HEK293 (cell line): ENCODE data around the gene INSL3.

Experiments
- GLIS1 ChIP-seq: fragments of 450-650 bp; formaldehyde crosslinking; IDR thresholded peaks from 2 replicates; pipeline ENCODE4 v1.5.1; 2016; ENCODE audit warnings: missing biosample characterization, missing genetic modification characterization
- GLIS2 ChIP-seq: fragments of 450-650 bp; formaldehyde crosslinking; IDR thresholded peaks from 2 replicates; pipeline ENCODE4 v1.5.1; 2016; ENCODE audit warnings: missing biosample characterization, missing genetic modification characterization
- HOXC10 ChIP-seq: sonication (generic); formaldehyde crosslinking; IDR thresholded peaks from 2 replicates; pipeline ENCODE4 v1.8.1; 2023; ENCODE audit warnings: mild to moderate bottlenecking, missing genetic modification reagents
- KLF1 ChIP-seq: fragments of 450-650 bp; formaldehyde crosslinking; IDR thresholded peaks from 2 replicates; pipeline ENCODE4 v1.5.1; 2016; ENCODE audit warnings: missing biosample characterization, missing genetic modification characterization
- KLF7 ChIP-seq: fragments of 450-650 bp; formaldehyde crosslinking; IDR thresholded peaks from 2 replicates; pipeline ENCODE4 v1.5.1; 2016; ENCODE audit warnings: missing biosample characterization, missing genetic modification characterization, borderline replicate concordance
- OSR2 ChIP-seq: fragments of 450-650 bp; formaldehyde crosslinking; IDR thresholded peaks from 2 replicates; pipeline ENCODE4 v1.5.1; 2016; ENCODE audit warnings: missing biosample characterization, missing genetic modification characterization
- ZFHX2 ChIP-seq: fragments of 450-650 bp; formaldehyde crosslinking; conservative IDR thresholded peaks from 2 replicates; pipeline ENCODE4 v1.5.1; 2016; ENCODE audit warnings: missing biosample characterization, missing genetic modification characterization
- ZNF2 ChIP-seq: fragments of 450-650 bp; formaldehyde crosslinking; IDR thresholded peaks from 2 replicates; pipeline ENCODE4 v1.5.1; 2016; ENCODE audit warnings: missing biosample characterization, missing genetic modification characterization
- ZNF223 ChIP-seq: fragments of 450-650 bp; formaldehyde crosslinking; IDR thresholded peaks from 2 replicates; pipeline ENCODE4 v1.5.1; 2016; ENCODE audit warnings: missing biosample characterization, missing genetic modification characterization
- ZNF266 ChIP-seq: fragments of 450-650 bp; formaldehyde crosslinking; IDR thresholded peaks from 2 replicates; pipeline ENCODE4 v1.5.1; 2016; ENCODE audit warnings: missing biosample characterization, missing genetic modification characterization, low read depth
- ZNF341 ChIP-seq: fragments of 450-650 bp; formaldehyde crosslinking; IDR thresholded peaks from 2 replicates; pipeline ENCODE4; 2016; ENCODE audit warnings: low read depth, missing biosample characterization, missing genetic modification characterization
- ZNF354C ChIP-seq: fragments of 450-650 bp; formaldehyde crosslinking; IDR thresholded peaks from 2 replicates; pipeline ENCODE4 v1.5.1; 2016; ENCODE audit warnings: missing biosample characterization, missing genetic modification characterization, low read depth, borderline replicate concordance
- ZNF510 ChIP-seq: fragments of 450-650 bp; formaldehyde crosslinking; IDR thresholded peaks from 2 replicates; pipeline ENCODE4 v1.5.1; 2018; ENCODE audit warnings: mild to moderate bottlenecking, missing genetic modification characterization, missing biosample characterization; ENCODE audit not compliant: insufficient replicate concordance
- ZNF549 ChIP-seq: fragments of 450-650 bp; IDR thresholded peaks from 2 replicates; pipeline ENCODE4 v1.5.1; 2018; ENCODE audit warnings: missing biosample characterization, missing genetic modification characterization, mild to moderate bottlenecking, inconsistent platforms, moderate library complexity
- ZNF658 ChIP-seq: fragments of 450-650 bp; formaldehyde crosslinking; IDR thresholded peaks from 2 replicates; pipeline ENCODE4; 2016; ENCODE audit warnings: missing biosample characterization, missing genetic modification characterization
- ZNF837 ChIP-seq: fragments of 450-650 bp; formaldehyde crosslinking; IDR thresholded peaks from 2 replicates; pipeline ENCODE4 v1.5.1; 2016; ENCODE audit warnings: missing biosample characterization, missing genetic modification characterization
- TF ChIP-seq, protein P1 (sequence below): fragments of 450-650 bp; formaldehyde crosslinking; IDR thresholded peaks from 2 replicates; pipeline ENCODE4 v1.5.1; 2016; ENCODE audit warnings: missing biosample characterization, missing genetic modification characterization
- TF ChIP-seq, protein P2 (sequence below): fragments of 450-650 bp; formaldehyde crosslinking; IDR thresholded peaks from 2 replicates; pipeline ENCODE4 v1.5.1; 2016; ENCODE audit warnings: missing biosample characterization, missing genetic modification characterization
- TF ChIP-seq, protein P3 (sequence below): fragments of 450-650 bp; formaldehyde crosslinking; optimal IDR thresholded peaks from 2 replicates; pipeline ENCODE3; 2016; ENCODE audit warnings: missing biosample characterization, mild to moderate bottlenecking, missing genetic modification characterization
- TF ChIP-seq, protein P4 (sequence below): fragments of 450-650 bp; formaldehyde crosslinking; IDR thresholded peaks from 2 replicates; pipeline ENCODE4 v1.5.1; 2016; ENCODE audit warnings: missing biosample characterization, missing genetic modification characterization
- TF ChIP-seq, protein P5 (sequence below): fragments of 450-650 bp; formaldehyde crosslinking; IDR thresholded peaks from 2 replicates; pipeline ENCODE4 v1.5.1; 2017; ENCODE audit warnings: missing biosample characterization, missing genetic modification characterization
- TF ChIP-seq, protein P6 (sequence below): fragments of 450-650 bp; formaldehyde crosslinking; IDR thresholded peaks from 2 replicates; pipeline ENCODE4 v1.5.1; 2016; ENCODE audit warnings: missing biosample characterization, missing genetic modification characterization
- TF ChIP-seq, protein P7 (sequence below): fragments of 450-650 bp; formaldehyde crosslinking; IDR thresholded peaks from 2 replicates; pipeline ENCODE4 v1.5.1; 2017; ENCODE audit warnings: missing biosample characterization, missing genetic modification characterization
- TF ChIP-seq, protein P8 (sequence below): fragments of 450-650 bp; formaldehyde crosslinking; IDR thresholded peaks from 2 replicates; pipeline ENCODE4 v1.5.1; 2016; ENCODE audit warnings: missing biosample characterization, missing genetic modification characterization

Gene INSL3

DNA sequence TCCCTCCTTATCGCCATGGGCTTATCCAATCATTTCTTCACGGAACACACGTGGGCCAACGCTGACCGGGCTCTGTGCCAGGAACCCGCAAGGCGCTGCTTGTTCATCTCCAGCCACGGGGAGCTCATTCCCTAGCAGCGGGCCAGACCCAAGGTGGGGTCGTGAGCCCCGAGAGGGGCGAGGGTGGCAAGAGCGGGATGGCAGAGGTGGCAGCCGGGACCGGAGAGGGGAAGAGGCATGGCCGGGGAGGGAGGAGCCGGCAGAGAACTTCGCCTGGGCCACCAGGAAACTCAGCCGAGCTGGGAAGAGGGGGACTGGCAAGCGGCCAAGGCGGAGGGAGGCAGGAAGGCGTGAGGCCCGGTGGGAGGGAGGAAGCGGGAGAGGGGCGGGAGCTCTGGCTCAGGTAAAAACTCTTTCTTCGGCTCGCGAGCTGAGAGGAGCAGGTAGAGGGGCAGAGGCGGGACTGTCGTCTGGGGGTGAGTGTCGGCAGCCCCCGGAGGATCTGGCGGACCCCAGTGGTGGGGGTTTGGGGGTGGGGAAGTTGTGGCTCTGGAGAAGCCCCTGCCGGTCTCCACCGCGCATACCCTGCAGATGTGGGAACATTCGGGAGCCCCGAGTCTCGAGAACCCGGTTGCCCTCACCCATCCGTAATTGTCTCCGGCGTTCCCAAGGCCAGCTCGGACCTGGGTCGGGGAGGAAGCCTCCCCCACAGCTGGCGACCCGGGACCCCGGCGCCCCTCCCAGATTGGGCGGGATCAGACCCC, 26.4 kb downstream of the INSL3 start, which contains the start of gene B3GNT3 (continued):
- TF ChIP-seq, protein P1, sequence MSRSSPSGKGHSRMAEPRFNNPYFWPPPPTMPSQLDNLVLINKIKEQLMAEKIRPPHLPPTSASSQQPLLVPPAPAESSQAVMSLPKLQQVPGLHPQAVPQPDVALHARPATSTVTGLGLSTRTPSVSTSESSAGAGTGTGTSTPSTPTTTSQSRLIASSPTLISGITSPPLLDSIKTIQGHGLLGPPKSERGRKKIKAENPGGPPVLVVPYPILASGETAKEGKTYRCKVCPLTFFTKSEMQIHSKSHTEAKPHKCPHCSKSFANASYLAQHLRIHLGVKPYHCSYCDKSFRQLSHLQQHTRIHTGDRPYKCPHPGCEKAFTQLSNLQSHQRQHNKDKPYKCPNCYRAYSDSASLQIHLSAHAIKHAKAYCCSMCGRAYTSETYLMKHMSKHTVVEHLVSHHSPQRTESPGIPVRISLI (tag by site-specific recombination) = no peak
- TF ChIP-seq ZNF266 (no peak), ZNF549 (tag by site-specific recombination) (no peak), KLF1 (tag by site-specific recombination) (peak; percentile 62), ZNF510 (no peak), KLF7 (tag by site-specific recombination) (no peak), GLIS2 (tag by site-specific recombination) (peak; percentile 73), ZNF223 (tag by site-specific recombination) (peak; percentile 97), HOXC10 (CRISPR knock-in tag) (no peak), ZNF837 (no peak), ZNF2 (peak; percentile 27; the same call in 1 of the 2 replicates), GLIS1 (peak; percentile 80), OSR2 (no peak), ZNF658 (tag by site-specific recombination) (no peak), ZNF341 (tag by site-specific recombination) (peak; percentile 50; the same call in 1 of the 2 replicates), ZNF354C (tag by site-specific recombination) (no peak), ZFHX2 (tag by site-specific recombination) (peak; percentile 73)
- TF ChIP-seq, protein P2, sequence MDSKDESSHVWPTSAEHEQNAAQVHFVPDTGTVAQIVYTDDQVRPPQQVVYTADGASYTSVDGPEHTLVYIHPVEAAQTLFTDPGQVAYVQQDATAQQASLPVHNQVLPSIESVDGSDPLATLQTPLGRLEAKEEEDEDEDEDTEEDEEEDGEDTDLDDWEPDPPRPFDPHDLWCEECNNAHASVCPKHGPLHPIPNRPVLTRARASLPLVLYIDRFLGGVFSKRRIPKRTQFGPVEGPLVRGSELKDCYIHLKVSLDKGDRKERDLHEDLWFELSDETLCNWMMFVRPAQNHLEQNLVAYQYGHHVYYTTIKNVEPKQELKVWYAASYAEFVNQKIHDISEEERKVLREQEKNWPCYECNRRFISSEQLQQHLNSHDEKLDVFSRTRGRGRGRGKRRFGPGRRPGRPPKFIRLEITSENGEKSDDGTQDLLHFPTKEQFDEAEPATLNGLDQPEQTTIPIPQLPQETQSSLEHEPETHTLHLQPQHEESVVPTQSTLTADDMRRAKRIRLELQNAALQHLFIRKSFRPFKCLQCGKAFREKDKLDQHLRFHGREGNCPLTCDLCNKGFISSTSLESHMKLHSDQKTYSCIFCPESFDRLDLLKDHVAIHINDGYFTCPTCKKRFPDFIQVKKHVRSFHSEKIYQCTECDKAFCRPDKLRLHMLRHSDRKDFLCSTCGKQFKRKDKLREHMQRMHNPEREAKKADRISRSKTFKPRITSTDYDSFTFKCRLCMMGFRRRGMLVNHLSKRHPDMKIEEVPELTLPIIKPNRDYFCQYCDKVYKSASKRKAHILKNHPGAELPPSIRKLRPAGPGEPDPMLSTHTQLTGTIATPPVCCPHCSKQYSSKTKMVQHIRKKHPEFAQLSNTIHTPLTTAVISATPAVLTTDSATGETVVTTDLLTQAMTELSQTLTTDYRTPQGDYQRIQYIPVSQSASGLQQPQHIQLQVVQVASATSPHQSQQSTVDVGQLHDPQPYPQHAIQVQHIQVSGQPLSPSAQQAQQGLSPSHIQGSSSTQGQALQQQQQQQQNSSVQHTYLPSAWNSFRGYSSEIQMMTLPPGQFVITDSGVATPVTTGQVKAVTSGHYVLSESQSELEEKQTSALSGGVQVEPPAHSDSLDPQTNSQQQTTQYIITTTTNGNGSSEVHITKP (tag by site-specific recombination) = no peak
- TF ChIP-seq, protein P3, sequence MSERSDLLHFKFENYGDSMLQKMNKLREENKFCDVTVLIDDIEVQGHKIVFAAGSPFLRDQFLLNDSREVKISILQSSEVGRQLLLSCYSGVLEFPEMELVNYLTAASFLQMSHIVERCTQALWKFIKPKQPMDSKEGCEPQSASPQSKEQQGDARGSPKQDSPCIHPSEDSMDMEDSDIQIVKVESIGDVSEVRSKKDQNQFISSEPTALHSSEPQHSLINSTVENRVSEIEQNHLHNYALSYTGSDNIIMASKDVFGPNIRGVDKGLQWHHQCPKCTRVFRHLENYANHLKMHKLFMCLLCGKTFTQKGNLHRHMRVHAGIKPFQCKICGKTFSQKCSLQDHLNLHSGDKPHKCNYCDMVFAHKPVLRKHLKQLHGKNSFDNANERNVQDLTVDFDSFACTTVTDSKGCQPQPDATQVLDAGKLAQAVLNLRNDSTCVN (tag by site-specific recombination) = peak; percentile 10
- TF ChIP-seq, protein P4, sequence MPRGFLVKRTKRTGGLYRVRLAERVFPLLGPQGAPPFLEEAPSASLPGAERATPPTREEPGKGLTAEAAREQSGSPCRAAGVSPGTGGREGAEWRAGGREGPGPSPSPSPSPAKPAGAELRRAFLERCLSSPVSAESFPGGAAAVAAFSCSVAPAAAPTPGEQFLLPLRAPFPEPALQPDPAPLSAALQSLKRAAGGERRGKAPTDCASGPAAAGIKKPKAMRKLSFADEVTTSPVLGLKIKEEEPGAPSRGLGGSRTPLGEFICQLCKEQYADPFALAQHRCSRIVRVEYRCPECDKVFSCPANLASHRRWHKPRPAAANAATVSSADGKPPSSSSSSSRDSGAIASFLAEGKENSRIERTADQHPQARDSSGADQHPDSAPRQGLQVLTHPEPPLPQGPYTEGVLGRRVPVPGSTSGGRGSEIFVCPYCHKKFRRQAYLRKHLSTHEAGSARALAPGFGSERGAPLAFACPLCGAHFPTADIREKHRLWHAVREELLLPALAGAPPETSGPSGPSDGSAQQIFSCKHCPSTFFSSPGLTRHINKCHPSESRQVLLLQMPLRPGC (tag by site-specific recombination) = no peak
- TF ChIP-seq, protein P5, sequence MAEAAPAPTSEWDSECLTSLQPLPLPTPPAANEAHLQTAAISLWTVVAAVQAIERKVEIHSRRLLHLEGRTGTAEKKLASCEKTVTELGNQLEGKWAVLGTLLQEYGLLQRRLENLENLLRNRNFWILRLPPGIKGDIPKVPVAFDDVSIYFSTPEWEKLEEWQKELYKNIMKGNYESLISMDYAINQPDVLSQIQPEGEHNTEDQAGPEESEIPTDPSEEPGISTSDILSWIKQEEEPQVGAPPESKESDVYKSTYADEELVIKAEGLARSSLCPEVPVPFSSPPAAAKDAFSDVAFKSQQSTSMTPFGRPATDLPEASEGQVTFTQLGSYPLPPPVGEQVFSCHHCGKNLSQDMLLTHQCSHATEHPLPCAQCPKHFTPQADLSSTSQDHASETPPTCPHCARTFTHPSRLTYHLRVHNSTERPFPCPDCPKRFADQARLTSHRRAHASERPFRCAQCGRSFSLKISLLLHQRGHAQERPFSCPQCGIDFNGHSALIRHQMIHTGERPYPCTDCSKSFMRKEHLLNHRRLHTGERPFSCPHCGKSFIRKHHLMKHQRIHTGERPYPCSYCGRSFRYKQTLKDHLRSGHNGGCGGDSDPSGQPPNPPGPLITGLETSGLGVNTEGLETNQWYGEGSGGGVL (tag by site-specific recombination) = peak; percentile 97
- TF ChIP-seq, protein P6, sequence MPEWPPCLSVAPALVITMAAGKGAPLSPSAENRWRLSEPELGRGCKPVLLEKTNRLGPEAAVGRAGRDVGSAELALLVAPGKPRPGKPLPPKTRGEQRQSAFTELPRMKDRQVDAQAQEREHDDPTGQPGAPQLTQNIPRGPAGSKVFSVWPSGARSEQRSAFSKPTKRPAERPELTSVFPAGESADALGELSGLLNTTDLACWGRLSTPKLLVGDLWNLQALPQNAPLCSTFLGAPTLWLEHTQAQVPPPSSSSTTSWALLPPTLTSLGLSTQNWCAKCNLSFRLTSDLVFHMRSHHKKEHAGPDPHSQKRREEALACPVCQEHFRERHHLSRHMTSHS (tag by site-specific recombination) = no peak
- TF ChIP-seq, protein P7, sequence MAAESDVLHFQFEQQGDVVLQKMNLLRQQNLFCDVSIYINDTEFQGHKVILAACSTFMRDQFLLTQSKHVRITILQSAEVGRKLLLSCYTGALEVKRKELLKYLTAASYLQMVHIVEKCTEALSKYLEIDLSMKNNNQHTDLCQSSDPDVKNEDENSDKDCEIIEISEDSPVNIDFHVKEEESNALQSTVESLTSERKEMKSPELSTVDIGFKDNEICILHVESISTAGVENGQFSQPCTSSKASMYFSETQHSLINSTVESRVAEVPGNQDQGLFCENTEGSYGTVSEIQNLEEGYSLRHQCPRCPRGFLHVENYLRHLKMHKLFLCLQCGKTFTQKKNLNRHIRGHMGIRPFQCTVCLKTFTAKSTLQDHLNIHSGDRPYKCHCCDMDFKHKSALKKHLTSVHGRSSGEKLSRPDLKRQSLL (tag by site-specific recombination) = no peak
- TF ChIP-seq, protein P8, sequence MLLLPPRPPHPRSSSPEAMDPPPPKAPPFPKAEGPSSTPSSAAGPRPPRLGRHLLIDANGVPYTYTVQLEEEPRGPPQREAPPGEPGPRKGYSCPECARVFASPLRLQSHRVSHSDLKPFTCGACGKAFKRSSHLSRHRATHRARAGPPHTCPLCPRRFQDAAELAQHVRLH (tag by site-specific recombination) = 0 out of 2 replicates have a peak, but pooled peaks have one; percentile 32
